Liver (tissue), 9 donors: ENCODE measurements around the gene DIPK1B. TPM values are rescaled to one million over a fixed set of nuclear protein-coding genes. Genes with fewer than 3 reads are reported as not detected.

Experiments used
- DNase-seq: peaks from one replicate; pipeline ENCODE4 v3.0.0-alpha.2; 2017; ENCODE audit warnings: low spot score
- H3K27ac ChIP-seq, 2 donors: one replicate each; pipeline ENCODE4 v1.7.0; 2013; ENCODE audit warnings: inconsistent platforms in 2 of 2, low read length in 2 of 2, control low read depth in 1 of 2, low read depth in 1 of 2, mild to moderate bottlenecking in 1 of 2
- H3K27me3 ChIP-seq, 4 donors: one replicate each; pipeline versions ENCODE4 v1.6.1 to v1.7.0; 2013; ENCODE audit warnings: low read length in 3 of 4, inconsistent platforms in 1 of 4, mild to moderate bottlenecking in 1 of 4, moderate library complexity in 1 of 4; ENCODE audit not compliant: control insufficient read depth in 4 of 4, insufficient read depth in 4 of 4
- H3K36me3 ChIP-seq, 4 donors: one replicate each; pipeline versions ENCODE4 v1.6.1 to v1.7.0; 2013; ENCODE audit warnings: low read length in 3 of 4, mild to moderate bottlenecking in 3 of 4, low read depth in 1 of 4, moderate library complexity in 1 of 4; ENCODE audit not compliant: control insufficient read depth in 4 of 4, insufficient read depth in 3 of 4
- H3K4me1 ChIP-seq, 4 donors: one replicate each; pipeline versions ENCODE4 v1.6.1 to v1.7.0; 2013; ENCODE audit warnings: low read length in 3 of 4, mild to moderate bottlenecking in 3 of 4, moderate library complexity in 1 of 4; ENCODE audit not compliant: control insufficient read depth in 4 of 4, insufficient read depth in 4 of 4
- H3K4me3 ChIP-seq, 3 donors: one replicate each; pipeline versions ENCODE4 v1.6.1 to v1.7.0; 2013; ENCODE audit warnings: low read length in 3 of 3, control low read depth in 1 of 3, low read depth in 1 of 3, mild to moderate bottlenecking in 1 of 3
- H3K9ac ChIP-seq, 2 donors: one replicate each; pipeline ENCODE4 v1.7.0; 2013; ENCODE audit warnings: low read length in 2 of 2, mild to moderate bottlenecking in 2 of 2, moderate library complexity in 2 of 2, control low read depth in 1 of 2, low read depth in 1 of 2
- H3K9me3 ChIP-seq, 4 donors: one replicate each; pipeline versions ENCODE4 v1.6.1 to v1.7.0; 2013; ENCODE audit warnings: low read length in 3 of 4; ENCODE audit not compliant: control insufficient read depth in 4 of 4
- ATF3 ChIP-seq: IDR thresholded peaks from 2 replicates; pipeline ENCODE4 v1.6.1; 2016; ENCODE audit warnings: antibody characterized with exemption
- CTCF ChIP-seq: fragments of 150-350 bp; IDR thresholded peaks from 2 replicates; pipeline ENCODE4 v1.5.1; 2017; ENCODE audit warnings: improper control_type of control experiment, low read depth, low read length; ENCODE audit not compliant: missing input control
- EGR1 ChIP-seq, 2 donors: IDR thresholded peaks; 2 replicates each; pipeline ENCODE4 v1.6.1; 2016 to 2018; ENCODE audit warnings: antibody characterized with exemption in 2 of 2, low read depth in 2 of 2
- FOXA1 ChIP-seq: IDR thresholded peaks from 2 replicates; pipeline ENCODE4 v1.6.1; 2016; ENCODE audit warnings: antibody characterized with exemption
- FOXA2 ChIP-seq: IDR thresholded peaks from 2 replicates; pipeline ENCODE4 v1.6.1; 2016; ENCODE audit warnings: antibody characterized with exemption
- GABPA ChIP-seq, 2 donors: IDR thresholded peaks in 1 of 2; conservative IDR thresholded peaks in 1 of 2; 2 replicates each; pipeline ENCODE4 v1.6.1; 2016; ENCODE audit warnings: antibody characterized with exemption in 2 of 2, mild to moderate bottlenecking in 1 of 2, moderate library complexity in 1 of 2
- HNF4A ChIP-seq, 2 donors: conservative IDR thresholded peaks; 2 replicates each; pipeline ENCODE4 v1.6.1; 2016; ENCODE audit warnings: antibody characterized with exemption in 2 of 2, mild to moderate bottlenecking in 2 of 2
- HNF4G ChIP-seq: IDR thresholded peaks from 2 replicates; pipeline ENCODE4 v1.6.1; 2016; ENCODE audit warnings: antibody characterized with exemption
- JUND ChIP-seq, 2 donors: IDR thresholded peaks; 2 replicates each; pipeline ENCODE4 v1.6.1; 2016; ENCODE audit warnings: antibody characterized with exemption in 2 of 2
- MAX ChIP-seq: IDR thresholded peaks from 2 replicates; pipeline ENCODE4 v1.6.1; 2016; ENCODE audit warnings: antibody characterized with exemption
- NR2F2 ChIP-seq: IDR thresholded peaks from 2 replicates; pipeline ENCODE4 v1.6.1; 2016; ENCODE audit warnings: antibody characterized with exemption
- RAD21 ChIP-seq, 2 donors: IDR thresholded peaks; 2 replicates each; pipeline ENCODE4 v1.6.1; 2016; ENCODE audit warnings: antibody characterized with exemption in 2 of 2, mild to moderate bottlenecking in 2 of 2
- REST ChIP-seq: IDR thresholded peaks from 2 replicates; pipeline ENCODE4 v1.6.1; 2016; ENCODE audit warnings: antibody characterized with exemption, mild to moderate bottlenecking
- RXRA ChIP-seq, 2 donors: IDR thresholded peaks; 2 replicates each; pipeline ENCODE4 v1.6.1; 2017 to 2018; ENCODE audit warnings: antibody characterized with exemption in 2 of 2, mild to moderate bottlenecking in 1 of 2
- SP1 ChIP-seq: IDR thresholded peaks from 2 replicates; pipeline ENCODE4 v1.6.1; 2018; ENCODE audit warnings: antibody characterized with exemption, mild to moderate bottlenecking
- TAF1 ChIP-seq: conservative IDR thresholded peaks from 2 replicates; pipeline ENCODE4 v1.6.1; 2016; ENCODE audit warnings: antibody characterized with exemption, mild to moderate bottlenecking
- YY1 ChIP-seq: IDR thresholded peaks from 2 replicates; pipeline ENCODE4 v1.6.1; 2016; ENCODE audit warnings: antibody characterized with exemption, mild to moderate bottlenecking
- ZBTB33 ChIP-seq: IDR thresholded peaks from 2 replicates; pipeline ENCODE4 v1.6.1; 2016; ENCODE audit warnings: antibody characterized with exemption
- whole genome bisulfite sequencing: extraction: QIAGEN DNeasy Blood & Tissue Kit; methylation state at CpG from one replicate; pipeline ENCODE4 v1.1.7; 2013; 5-methylcytosine and 5-hydroxymethylcytosine counted together
- polyA plus RNA-seq, 2 donors: library from polyadenylated mRNA; stranded (reverse) in 1 of 2; unstranded in 1 of 2; fragments of 200-250 nt in 1 of 2; fragments of >200 nt in 1 of 2; fragmentation: Nextera tagmentation in 1 of 2; extraction: Ambion mirVana in 1 of 2; gene quantifications; one replicate each; pipeline versions ENCODE4 v1.2.1 to v1.2.3, GENCODE V29; 2013 to 2015
- total RNA-seq, 2 donors: library from RNA; depleted of rRNA; stranded (reverse); fragments of >200 nt; gene quantifications; one replicate each; pipeline ENCODE4 v1.2.3, GENCODE V29; 2014
- donor health status: healthy.
- donor health status: healthy.
- donor health status: healthy.
- donor health status: healthy.
- donor health status: healthy.

The DIPK1B gene
- total and polyA plus RNA-seq, 4 donors = 2.3 to 19.7 (median 5.2) TPM

GRCh38 chr9:136756836-136757235 is 44.5 kb downstream of the DIPK1B start:
- TF ChIP-seq ZBTB33 (no peak), HNF4A (conservative IDR thresholded peaks at IDR 0.05) (no peak), CTCF (no peak), NR2F2 (no peak), TAF1 (no peak), MAX (no peak), EGR1 (IDR thresholded peaks at IDR 0.05; ENCODE audit: low read depth in 2 of 2) (no peak), REST (no peak), GABPA (IDR thresholded peaks at IDR 0.05 in 1 of 2, conservative IDR thresholded peaks at IDR 0.05 in 1 of 2) (no peak), YY1 (no peak), FOXA1 (no peak), ATF3 (no peak), RAD21 (IDR thresholded peaks at IDR 0.05) (no peak), FOXA2 (no peak), SP1 (no peak), RXRA (IDR thresholded peaks at IDR 0.05) (no peak), HNF4G (no peak), JUND (IDR thresholded peaks at IDR 0.05) (no peak)
- Histone ChIP-seq H3K27ac (no peak overlapping the region), H3K4me1 (no peaks in the 10 kb centered on the region), H3K9ac (no peak overlapping the region), H3K36me3 (no peaks in the 10 kb centered on the region), H3K4me3 (no peak overlapping the region), H3K9me3 (peaks cover 0 to 1% (median under 1%) of the 10 kb centered on the region in 4 donors), H3K27me3 (no peaks in the 10 kb centered on the region)
- no peak for DNase-seq
- 95% methylated on average over 18 of the region's 18 CpGs for WGBS
